ENCODE data around the gene HELQ.

The HELQ gene

GRCh38 chr4:83370640-83370906, 85.0 kb downstream of the HELQ start:
- DNase-seq, result no peak

- DNase-seq, result no peak
Observed at GRCh38 chr4:83369831-83370639, 85.6 kb downstream of the HELQ start.

- no peak for DNase-seq
Observed at GRCh38 chr4:83364312-83364711, 91.3 kb downstream of the HELQ start.

DNA sequence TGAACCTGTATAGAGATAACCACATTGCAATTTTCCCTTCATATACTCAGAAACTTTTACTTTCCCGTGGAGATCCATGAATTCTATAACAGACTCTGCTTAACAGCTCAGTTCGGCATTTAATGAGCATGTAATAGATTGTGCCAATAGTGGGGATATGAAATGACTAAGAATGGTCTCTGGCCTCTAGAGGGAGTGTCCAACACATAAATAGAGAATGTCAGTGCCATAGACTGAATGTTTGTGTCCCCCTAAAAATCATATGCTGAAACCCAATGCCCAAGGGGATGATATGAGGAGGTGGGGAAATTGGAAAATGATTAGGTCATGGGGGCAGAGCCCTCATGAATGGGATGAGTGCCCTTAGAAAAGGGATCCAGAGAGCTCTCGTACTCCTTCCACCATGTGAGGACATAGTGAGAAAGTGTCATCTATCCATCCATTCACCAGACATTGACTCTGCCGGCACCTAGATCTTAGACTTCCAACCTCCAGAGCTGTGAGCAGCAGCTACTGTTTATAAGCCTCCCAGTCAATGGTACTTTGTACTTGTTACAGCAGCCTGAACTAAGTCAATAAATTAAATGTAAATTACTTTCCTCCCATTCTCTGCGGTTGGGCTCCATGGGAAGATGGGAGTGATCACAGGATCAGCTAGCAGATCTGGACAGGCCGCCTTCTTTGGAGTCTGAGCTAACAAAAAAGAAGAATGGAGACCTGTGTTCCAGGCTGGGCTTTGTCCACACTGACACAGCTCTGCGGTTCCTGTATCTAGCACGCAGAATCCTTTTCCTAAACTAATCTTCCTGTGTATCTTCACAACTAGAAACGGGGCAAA, 92.9 kb downstream of the HELQ start:
- DNase-seq, result no peak

- no peak for DNase-seq
Observed at GRCh38 chr4:83361416-83362103, 94.1 kb downstream of the HELQ start.

DNA sequence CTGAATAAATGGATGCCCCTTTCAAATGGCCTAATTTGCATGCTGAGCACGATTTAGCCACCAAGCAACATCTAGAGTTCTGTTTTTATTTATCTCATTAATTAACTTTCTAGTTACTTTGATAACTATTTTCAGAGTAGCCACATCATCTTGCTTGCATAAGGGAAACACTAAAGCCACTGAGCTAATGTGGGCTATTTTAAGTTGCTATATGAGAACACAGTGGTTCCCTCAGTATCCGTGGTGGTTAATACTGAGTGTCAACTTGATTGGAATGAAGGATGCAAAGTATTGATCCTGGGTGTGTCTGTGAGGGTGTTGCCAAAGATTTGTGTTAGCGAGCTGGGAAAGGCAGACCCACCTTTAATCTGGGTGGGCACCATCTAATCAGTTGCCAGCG, 95.6 kb downstream of the HELQ start:
- no peak for DNase-seq

DNA sequence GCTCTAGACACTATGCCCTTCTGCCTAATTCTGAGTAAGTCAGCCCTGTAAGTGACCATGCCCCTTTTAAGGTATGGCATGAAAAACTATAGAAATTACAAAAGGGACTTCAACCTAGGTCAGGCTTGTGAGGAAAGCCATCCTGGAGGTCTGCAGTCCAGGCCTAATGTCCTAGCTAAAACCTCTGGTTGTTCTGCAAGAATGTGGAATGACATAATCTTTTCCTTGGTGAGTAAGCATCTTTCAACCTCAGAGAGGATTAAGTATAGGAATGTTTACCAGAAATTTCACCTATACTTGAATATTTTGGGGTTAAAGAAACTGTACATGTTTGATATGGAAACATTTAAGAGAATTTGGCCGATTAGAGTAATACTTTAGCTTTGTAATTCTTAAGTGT, 97.2 kb downstream of the HELQ start:
- DNase-seq, result no peak
